ENCODE measurements around the gene CEMIP.
A peak's percentile ranks its signal among the peaks of the same experiment; 100 is the strongest.
"Not testable (repeated sequence)": the region's sequence is repeated elsewhere in the genome, so short reads cannot be mapped to it uniquely, and the experiment has no call there.

Gene CEMIP

DNA sequence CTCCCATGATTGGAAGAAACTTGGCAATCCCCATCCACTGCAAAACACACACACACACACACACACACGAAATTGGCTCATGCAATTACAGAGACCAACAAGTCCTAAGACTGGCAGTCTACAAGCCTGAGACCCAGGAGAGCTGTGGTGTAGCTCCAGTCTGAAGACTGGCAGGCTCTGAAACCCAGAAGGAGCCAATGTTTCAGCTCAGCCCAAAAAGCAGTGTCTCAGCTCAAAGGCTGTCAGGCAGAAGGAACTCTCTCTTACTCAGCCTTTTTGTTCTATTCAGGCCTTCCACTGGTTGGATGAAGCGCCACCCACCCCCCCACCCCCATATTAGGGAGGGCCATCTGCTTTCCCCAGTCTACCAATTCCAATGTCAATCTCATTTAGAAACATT is 178.4 kb downstream of the CEMIP start:
- peak; percentile 7 for DNase-seq

DNA sequence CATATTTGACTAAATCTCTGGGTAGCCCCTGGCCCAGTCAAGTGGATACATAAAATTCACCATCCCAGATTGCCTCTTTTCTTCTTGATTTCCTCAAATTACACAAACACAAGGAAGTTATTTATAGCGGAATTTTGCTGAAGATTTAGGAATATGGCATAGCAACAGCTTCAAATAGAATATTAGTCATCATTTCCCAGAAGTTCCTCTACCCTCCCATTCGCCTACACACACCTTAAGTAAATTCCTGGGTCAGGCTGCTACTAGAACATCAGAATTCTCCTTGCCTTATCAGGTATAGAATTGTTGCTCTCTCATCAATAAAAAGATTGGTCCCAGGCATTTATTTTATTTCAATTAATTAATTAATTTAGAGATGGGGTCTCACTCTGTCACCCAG is 178.8 kb downstream of the CEMIP start:
- no peak for DNase-seq

GRCh38 chr15:80958818-80959495 is 179.8 kb downstream of the CEMIP start:
- DNase-seq: no peak

GRCh38 chr15:80965454-80965853 is 186.3 kb downstream of the CEMIP start:
- DNase-seq: not testable (repeated sequence)

GRCh38 chr15:80966431-80967197 is 187.4 kb downstream of the CEMIP start:
- no peak for DNase-seq

DNA sequence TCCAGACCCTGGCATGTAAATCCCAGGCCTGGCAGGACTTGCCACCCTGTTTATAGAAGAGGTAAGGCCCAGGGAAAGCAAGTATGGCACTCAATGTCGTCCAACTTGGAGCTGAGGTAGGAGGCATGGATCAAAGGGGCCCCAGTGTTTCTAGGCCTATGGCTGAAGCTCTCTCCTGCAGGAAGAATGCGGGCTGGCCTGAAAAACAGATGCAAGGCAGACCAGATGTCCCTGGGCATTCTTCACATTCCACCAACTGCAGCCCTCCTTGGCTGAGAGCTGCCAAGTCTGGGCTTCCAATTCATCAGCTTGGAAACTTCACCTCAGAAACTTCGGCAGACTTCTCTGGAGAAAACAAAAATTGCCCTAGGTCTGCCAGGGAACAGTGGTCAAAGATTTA is 188.3 kb downstream of the CEMIP start:
- no peak for DNase-seq

DNA sequence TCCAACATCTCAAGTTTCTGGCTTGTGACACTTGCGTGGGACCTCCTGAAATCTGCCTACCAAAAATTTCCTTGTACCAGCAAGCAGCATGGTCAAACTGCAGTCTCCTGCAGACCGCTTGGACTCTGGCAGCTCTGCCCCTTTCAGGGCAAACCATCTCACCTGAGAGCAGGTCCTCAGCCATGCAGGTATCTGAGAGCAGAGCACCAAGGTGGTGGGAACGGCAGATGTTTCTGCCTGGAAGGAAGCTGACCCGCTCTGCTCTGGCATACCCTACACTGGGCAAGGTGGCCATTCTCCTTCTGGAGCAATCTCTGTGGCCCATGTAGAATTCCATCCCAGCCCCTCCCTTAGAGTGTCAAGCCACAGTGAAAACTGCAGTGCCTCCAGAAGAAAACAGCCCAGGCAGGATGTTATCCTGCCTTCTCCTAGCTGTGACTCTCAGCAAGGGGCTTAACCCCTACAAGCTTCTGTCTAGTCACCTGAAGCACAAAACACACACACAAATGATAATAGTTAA is 188.9 kb downstream of the CEMIP start:
- no peak for DNase-seq

GRCh38 chr15:80969316-80969715 is 190.1 kb downstream of the CEMIP start:
- no peak for DNase-seq

DNA sequence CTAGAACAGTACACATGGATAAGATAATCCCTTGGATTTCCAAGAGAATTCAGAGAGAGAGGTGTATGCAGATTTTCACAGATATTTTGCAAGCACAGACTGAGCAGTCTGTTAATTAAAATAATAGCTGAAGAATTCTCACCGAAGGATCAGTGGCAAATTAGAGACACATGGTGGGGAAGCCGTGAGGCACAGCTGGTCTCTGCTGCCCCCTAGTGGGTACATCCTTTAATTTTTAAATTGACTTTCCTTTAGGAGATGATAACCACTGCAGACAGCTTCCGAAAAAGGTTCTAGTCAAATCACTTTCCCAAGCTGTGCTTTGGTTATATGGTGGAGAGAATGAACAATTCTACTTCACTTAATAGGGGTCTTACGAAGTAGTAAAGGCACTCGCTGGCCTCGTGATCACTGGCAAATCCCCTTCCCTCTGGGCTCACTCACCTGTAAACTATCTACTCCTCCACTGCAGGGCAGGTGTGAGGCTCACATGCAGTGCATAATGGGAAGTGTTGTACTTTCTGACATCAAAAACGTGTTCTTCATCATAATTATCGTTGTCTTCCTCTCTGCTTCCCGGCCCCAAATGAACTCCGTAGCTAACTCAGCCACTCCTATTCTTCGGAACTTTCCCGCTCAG is 191.0 kb downstream of the CEMIP start:
- DNase-seq: peak; percentile 81

- no peak for DNase-seq
These were observed 191.5 kb downstream of the CEMIP start for GRCh38 chr15:80970658-80971057.

DNA sequence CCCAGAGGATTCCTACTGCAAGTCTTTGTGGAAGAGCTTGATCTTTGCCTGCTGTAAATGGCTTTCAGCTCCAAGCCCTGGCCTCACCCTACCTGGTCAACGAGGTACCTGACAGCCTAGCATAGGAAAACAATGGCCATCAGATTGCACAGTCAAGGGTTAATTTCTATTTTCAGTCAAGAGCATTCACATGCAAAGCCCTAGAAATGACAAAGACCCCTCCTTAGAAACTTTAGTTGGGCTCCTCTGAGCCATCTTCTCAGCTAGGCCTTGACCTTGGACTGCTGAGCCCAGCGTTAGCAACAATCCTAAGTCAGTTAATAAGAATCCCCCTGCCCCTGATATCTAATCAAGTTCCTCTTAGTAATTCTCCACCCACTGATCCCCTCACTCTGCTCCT is 192.0 kb downstream of the CEMIP start:
- DNase-seq: no peak

DNA sequence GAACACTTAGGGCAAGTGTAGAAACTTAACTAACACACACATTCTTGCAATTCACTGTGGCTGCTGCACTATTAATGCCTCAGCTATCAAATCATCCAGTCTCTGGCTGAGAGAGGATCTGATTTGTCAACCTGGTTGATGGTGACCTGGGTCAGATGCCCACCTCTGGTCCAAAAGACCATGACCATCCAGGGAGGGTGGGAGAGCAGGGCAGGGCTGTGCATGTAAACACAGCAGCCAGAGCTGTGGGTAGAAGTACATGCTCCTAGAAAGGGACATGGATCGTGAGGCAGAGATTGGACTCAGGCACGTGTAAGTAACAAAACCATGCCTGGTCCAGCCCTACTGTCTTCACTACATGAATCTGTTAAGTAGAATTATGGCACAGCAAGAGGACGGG is 193.1 kb downstream of the CEMIP start:
- DNase-seq: no peak

- no peak for DNase-seq
These were observed 195.7 kb downstream of the CEMIP start for GRCh38 chr15:80974914-80975313.

DNA sequence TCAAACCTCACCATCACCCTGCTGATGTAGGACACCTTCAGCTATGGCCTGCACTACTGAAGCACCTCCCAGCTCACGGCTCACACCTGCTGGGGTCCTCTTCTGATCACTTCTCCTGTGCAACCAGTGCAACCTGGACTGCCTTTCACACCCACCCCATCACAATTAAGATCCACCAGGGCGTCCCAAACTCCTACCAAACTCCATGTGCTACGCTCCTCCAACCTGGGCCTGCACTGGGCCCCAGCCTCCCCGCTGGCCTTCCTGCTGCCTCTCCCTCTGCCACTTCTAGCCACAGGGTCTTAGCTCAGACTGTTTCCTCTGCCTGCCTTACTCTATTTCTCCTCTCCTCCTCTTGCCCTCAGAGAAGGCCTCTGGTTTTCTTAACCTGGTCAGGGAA is 197.7 kb downstream of the CEMIP start:
- no peak for DNase-seq

- peak; percentile 74 for DNase-seq
These were observed 198.5 kb downstream of the CEMIP start for GRCh38 chr15:80977627-80978036.

GRCh38 chr15:80978685-80979329 is 199.6 kb downstream of the CEMIP start:
- DNase-seq: no peak

DNA sequence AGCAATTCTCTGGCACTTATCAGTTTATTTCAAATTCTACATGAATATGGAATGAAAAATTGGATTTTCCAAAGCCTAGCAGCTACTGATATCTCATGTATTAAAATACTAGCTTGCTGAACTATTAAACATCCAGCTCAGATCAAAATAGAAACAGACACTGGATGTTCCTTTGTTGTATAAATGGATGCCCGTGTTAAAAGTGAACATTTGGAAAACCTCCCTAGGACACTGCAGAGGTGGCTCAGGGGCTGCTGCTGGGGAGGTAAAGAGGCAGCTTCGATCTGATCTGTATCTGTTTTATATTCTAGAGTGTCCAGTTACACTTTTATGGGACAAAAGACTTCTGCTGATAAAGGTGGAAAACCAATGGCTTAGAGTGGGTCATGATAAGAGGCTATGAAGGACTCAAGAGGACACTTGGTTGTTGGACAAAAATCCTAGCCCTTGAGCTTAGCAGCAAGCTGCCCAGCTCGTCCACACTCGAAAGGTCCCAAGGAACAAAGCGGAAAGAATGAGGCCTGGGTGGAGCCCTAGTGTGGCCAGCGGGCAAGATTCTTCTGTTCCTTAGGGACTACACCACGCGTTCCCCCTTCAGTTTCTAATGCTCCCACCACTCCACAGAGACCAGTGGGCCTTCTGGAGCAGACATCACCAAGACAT is 200.5 kb downstream of the CEMIP start:
- DNase-seq: no peak

DNA sequence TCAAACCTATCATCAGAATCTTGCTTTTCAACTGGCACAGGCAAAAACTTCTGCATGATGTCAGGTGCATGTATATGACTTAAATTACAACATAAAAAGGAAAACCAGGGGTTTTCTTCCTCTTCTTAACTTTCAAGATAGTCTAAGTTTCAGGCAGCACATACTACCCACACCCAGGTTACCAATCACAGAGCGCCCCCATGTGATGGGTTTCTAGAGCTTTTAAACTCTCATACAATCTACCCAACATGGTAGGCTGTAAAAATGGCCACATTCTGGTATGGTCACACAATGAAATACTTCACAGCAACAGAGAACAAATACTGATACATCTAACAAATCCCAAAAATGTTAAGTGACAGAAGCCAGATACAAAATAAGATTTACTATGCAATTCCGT is 203.0 kb downstream of the CEMIP start:
- no peak for DNase-seq

DNA sequence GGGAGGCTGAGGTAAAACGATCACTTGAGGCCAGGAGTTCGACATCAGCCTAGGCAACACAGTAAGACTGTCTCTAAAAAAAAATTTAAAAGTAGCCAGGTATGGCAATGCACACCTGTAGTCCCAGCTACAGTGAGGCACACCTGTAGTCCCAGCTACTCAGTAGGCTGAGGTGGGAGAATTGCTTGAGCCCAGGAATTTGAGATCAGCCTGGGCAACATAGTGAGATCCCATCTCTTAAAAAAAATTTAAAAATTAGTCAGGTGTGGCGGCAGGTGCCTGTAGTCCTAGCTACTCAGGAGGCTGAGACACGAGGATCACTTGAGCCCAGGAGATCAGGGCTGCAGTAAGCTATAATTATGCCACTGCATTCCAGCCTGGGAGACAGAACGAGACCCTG is 203.7 kb downstream of the CEMIP start:
- no peak for DNase-seq

GRCh38 chr15:80984856-80985255 is 205.7 kb downstream of the CEMIP start:
- DNase-seq: peak; percentile 96

DNA sequence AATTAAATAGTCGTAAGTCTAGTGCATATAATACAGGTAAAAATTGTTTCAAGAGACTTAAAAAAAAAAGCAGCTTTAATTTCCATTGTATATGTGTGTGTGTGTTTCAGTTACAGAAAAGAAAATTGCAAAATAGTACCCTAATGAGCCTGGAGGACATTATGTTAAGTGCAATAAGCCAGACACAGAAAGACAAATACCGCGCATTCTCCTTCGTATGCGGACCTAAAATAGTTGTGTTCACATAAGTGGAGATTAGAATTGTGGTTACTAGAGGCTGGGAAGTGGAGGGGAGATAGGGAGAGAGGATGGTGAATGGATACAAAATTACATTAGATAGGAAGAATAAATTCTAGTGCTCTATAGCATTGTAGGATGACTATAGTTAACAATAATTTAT is 206.8 kb downstream of the CEMIP start:
- no peak for DNase-seq

GRCh38 chr15:80986487-80986886 is 207.3 kb downstream of the CEMIP start:
- no peak for DNase-seq

Measured in suppressor macrophage treated with lipopolysaccharide for 4 hours (primary cell).